Adrenal gland (tissue), 5 donors: ENCODE data around the gene SPECC1L.

ENCODE experiments used
- POLR2A ChIP-seq, 2 donors: fragments of 450-650 bp; IDR thresholded peaks; one replicate each; pipeline ENCODE4 v1.6.1; 2017; ENCODE audit warnings: antibody characterized with exemption in 2 of 2, mild to moderate bottlenecking in 2 of 2, moderate library complexity in 1 of 2
- TF ChIP-seq, protein P1 (sequence below), 6 experiments: fragments of 450-650 bp in 4 of 6; fragments of 200-600 bp in 2 of 6; sonication (generic) in 1 of 6; IDR thresholded peaks; 1 replicate in 5 of 6; 2 replicates in 1 of 6; pipeline versions ENCODE4 v1.5.1 to v1.8.0; 2016 to 2021; ENCODE audit warnings: antibody characterized with exemption in 6 of 6, mild to moderate bottlenecking in 2 of 6, moderate library complexity in 1 of 6
- donor health status: DM: no; HTN: no; CAD: no.

DNA sequence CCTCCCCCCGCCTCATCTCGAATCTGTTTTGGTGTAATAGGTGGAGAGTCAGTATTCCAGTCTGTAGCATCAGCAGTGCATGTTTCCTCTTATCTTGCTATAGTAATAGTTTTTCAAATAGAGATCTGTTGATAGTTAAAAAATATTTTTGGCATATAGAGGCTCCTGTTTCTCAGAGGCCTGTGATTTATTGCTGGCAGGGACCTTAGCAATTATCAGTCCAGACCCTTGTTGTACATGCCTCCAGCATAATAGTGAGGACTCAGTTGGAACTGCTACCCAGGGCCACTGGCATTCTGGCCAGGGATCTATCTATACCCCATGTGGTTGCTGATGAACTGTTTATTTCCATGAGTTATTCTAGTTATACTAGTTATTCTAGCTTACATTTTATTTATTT lies 52.6 kb downstream of the SPECC1L start:
- TF ChIP-seq, protein P1, sequence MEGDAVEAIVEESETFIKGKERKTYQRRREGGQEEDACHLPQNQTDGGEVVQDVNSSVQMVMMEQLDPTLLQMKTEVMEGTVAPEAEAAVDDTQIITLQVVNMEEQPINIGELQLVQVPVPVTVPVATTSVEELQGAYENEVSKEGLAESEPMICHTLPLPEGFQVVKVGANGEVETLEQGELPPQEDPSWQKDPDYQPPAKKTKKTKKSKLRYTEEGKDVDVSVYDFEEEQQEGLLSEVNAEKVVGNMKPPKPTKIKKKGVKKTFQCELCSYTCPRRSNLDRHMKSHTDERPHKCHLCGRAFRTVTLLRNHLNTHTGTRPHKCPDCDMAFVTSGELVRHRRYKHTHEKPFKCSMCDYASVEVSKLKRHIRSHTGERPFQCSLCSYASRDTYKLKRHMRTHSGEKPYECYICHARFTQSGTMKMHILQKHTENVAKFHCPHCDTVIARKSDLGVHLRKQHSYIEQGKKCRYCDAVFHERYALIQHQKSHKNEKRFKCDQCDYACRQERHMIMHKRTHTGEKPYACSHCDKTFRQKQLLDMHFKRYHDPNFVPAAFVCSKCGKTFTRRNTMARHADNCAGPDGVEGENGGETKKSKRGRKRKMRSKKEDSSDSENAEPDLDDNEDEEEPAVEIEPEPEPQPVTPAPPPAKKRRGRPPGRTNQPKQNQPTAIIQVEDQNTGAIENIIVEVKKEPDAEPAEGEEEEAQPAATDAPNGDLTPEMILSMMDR (IDR thresholded peaks at IDR 0.05) = no peak
- TF ChIP-seq POLR2A (IDR thresholded peaks at IDR 0.05) = no peak
